HG03342 (cell line): ENCODE measurements around the gene MINPP1.
"Not testable (repeated sequence)": the region's sequence is repeated elsewhere in the genome, so short reads cannot be mapped to it uniquely, and the experiment has no call there.

Experiments used
- ATAC-seq: cut with Tn5 transposase; IDR thresholded peaks from one replicate; pipeline ENCODE4 v1.9.1; 2021; ENCODE audit warnings: mild to moderate bottlenecking, moderate library complexity; ENCODE audit not compliant: unreplicated experiment

The MINPP1 gene

GRCh38 chr10:87562750-87563149, 58.1 kb downstream of the MINPP1 start:
- no peak for ATAC-seq

DNA sequence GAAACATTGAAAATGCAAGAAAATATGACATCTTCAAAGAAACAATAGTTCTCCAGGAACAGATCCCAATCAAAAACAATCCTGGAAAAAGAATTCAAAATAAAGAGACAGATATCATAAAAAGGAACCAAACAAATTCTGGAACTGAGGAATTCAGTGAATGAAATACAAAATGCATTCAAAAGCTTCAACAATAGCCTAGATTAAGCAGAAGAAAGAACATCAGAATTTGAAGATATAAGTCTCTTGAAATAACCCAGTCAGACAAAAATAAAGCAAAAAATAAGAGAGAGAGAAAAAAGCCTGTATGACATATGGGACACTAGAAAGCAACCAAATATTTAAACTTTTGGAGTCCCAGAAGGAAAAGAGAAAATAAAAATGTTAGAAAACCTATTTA, 60.3 kb downstream of the MINPP1 start:
- no peak for ATAC-seq

- no peak for ATAC-seq
Measured at GRCh38 chr10:87575851-87576250, 71.2 kb downstream of the MINPP1 start.

DNA sequence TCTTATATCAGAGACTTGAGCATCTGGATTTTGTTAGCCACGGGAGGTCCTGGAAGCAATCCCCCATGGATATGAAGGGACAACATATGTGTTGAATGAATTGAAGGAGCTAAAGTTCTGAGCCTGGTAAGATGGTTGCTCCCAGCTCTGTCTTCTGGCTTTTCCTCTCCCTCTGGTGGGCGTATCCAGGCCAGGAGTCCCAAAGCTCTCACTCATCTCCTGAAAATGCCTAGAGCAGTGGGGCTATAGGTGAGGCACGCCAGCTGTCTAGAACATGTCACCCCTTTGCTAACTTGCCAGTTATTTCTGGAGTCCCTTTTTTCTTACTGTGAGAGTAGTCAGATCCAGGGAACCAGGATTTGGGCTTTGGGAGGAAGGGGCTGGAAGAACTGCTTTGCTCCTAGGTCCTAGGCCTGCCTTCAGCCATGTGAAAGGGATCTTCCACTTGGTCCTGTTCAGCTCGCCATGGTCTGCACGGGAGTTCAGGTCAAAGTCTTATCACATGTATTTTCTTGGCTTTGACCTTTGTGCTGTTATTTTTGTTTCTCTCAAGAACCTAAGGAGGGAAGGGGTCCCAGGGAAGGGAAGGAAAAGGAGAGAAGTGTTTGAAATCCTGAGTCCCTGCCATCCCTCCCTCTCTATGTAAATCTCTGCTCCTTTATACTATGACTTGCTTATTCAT, 73.6 kb downstream of the MINPP1 start:
- ATAC-seq, result no peak

DNA sequence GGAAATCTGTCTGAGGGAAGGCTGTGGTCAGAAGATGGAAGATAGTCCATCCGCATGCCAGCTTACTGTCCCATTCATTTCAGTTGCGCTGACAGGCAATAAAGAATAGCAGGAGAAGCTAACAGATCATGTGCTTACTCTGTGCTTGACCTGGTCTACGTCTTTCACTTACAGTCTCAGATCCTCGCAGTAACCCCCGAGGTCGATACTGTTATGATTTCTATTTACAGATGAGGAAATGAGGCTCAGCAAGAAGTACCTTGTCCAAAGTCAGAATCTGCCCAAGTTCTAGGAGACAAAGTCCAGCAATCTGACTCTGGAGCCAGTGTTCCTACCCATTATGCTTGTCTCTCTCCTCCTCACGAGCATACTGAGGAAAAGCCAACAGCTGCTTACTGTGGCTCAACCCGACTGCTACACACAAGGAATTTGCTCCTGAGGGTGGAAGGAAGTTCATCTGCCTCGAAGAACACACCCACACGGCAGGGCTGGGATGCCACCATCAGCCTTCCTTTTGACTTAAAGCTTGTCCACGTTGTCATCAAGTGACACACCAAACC, 74.2 kb downstream of the MINPP1 start:
- no peak for ATAC-seq

GRCh38 chr10:87579563-87579962, 74.9 kb downstream of the MINPP1 start:
- ATAC-seq, result no peak

DNA sequence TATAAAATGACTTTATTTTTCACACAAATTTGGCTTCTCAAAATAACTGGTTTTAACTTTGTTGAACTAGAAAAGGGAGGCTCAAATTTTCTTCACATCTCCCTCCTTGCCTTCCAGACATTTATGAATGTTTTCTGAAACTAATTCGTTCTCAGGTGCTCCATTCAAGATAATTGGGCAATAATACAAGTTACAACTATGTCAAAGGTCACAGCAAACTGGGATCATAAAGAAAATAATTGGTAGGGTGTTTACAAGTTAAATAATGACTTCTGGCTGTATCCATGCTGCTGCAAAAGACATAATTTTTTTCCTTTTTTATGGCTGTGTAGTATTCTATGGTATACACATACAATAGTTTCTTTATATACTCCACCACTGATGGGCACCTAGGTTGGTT, 75.3 kb downstream of the MINPP1 start:
- no peak for ATAC-seq

DNA sequence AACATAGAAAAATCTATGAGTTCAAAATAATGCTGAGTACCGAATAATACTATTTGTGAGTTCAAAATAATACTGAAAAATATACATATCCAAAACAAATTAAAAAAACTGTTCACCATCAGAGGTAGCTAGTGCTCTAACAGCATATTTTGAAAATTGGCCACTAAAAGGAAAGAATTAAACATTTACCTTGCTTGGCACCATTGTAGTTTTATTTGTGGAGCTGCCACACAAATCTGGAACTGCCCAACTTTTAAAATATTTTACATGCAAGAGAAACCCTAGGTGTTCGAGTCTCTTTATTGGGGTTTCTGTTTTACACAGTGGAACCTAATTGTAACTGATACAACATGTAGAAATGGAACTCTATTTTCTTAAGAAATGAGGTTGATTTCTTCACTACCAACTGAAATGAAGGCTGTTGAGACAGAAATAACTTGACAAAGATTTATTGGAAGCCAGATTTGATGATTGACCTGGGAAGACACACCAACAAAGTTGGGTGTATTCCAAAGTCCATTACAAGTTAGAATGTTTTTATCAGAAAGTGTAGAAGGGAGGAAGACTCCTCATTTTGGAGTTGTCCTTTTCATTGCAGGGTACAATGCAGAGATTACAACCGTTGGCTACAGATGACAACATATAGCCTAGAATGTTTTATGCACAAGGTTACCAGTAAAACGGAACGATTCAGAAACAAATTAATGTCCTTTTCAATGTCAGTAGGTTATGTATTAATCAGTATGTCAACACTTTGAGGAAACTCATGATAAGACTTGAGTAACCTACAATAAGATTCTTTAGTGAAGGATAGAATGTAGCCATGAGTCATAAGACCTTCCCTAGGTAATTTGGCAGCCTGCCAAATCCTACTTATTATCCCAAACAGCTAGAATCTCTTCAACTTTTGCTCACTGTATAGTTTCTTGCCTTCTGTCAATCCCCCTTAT, 81.1 kb downstream of the MINPP1 start:
- no peak for ATAC-seq

GRCh38 chr10:87589645-87590051, 85.0 kb downstream of the MINPP1 start:
- no peak for ATAC-seq

DNA sequence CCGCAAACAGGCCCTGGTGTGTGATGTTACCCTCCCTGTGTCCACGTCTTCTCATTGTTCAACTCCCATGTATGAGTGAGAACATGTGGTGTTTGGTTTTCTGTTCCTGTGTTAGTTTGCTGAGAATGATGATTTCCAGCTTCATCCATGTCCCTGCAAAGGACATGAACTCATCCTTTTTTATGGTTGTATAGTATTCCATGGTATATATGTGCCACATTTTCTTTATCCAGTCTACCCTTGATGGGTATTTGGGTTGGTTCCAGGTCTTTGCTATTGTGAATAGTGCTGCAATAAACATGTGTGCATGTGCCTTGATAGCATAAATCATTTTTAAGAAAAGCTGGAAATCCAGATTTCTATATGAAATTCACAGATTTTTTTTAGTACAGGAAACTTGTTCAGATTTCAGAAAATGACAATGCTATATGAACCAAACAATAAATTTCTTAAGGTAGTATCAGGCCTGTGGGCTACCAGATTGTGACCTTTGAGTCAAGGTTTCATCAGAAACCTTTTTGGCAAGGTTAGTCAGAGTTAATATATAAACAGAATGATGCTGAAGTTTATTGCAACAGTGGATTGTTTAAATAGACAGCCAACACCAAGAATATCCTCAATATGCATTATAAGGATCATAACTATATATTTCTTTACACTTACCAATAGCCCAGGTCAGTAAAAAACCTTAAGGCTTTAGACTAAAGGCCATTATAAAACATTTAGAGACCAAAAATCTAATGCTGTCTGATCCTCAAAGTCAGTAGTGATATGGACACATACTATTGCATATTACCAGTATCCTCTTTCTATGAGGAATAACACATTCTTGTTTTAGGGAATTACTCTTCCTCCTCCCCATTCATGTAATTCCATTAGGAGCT, 86.3 kb downstream of the MINPP1 start:
- ATAC-seq, result no peak

DNA sequence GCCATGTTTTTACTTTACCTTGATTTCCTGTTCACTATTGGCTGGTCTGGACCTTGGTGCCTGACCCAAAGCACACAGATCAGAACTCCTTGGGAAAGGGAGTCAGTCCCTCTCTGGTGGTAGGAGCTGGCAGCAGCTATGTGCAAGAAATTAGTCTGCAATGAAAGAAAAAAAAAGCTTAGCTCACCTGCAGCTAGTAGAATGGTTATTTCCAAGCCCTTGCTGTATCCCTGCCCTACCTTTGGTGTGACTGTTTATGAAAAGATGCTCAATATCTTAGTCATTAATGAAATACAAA, 86.8 kb downstream of the MINPP1 start:
- no peak for ATAC-seq

DNA sequence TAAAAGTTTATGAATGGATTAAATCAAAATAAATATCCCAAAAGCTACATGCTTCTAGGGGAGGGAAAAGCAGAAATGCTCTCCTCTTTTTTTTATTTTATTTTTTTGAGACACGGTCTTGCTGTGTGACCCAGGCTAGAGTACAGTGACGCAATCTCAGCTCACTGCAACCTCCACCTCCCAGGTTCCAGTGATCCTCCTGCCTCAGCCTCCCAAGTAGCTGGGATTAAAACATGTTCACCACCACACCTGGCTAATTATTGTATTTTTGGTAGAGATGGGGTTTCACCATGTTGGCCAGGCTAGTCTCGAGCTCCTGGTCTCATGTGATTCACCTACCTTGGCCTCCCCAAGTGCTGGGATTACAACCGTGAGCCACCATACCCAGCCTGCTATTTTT, 88.2 kb downstream of the MINPP1 start:
- not testable (repeated sequence) for ATAC-seq

DNA sequence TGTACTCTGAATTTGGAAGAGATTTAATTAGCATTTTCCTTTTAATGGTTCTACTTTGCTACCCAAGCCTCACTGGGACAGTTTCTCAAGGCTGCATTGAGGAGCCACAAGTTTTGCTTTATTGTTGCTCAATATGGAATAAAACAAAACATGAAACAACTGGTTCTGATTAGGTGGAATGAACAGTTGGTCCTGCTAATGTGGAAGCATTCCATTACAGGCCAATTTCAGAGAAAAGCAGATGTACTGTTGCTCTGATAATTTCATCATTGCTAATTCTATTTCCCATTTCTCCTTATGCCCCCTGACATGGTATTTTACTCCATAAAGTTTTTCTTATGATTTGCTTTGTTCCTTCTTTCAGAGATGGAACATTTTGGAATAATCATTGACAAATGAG, 89.0 kb downstream of the MINPP1 start:
- no peak for ATAC-seq

DNA sequence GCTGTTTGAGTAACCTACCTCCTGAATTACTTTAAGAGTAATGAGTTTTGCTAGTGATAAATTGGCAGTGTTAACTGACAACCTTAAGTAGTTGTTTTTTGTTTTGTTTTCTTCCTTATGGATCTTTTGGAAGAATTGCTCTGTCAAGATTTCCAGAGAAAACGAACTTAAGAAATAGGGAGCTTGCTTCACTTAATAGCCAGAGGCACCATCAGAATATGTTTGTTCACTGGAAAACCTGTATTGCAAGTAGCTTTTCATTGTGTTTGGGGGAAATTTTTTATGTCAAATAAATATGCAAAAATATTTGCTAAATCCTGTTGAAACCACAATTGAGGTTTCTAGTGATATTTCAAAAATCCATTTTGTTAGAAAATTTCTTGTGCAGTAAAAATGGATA, 89.5 kb downstream of the MINPP1 start:
- ATAC-seq, result no peak

- no peak for ATAC-seq
Measured at GRCh38 chr10:87594864-87595263, 90.2 kb downstream of the MINPP1 start.

DNA sequence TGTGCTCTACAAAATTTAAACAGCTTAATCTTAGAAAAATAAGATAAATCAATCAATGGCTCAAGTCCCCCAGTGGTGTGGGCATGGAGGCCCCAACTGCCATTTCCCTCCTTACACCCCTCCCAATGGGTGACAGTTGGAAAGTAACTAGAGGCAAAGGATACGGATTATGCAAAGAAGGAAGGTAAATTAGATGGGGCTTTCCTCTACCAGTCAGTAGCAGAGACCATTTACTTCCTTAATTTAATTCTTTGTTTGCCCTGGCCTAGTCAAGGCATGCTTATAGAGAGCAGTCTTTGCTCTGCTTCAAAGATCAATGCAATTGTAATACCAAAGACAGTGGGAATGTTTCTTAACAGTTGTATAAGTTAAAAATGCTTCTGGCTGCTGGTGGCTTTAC, 91.7 kb downstream of the MINPP1 start:
- no peak for ATAC-seq

DNA sequence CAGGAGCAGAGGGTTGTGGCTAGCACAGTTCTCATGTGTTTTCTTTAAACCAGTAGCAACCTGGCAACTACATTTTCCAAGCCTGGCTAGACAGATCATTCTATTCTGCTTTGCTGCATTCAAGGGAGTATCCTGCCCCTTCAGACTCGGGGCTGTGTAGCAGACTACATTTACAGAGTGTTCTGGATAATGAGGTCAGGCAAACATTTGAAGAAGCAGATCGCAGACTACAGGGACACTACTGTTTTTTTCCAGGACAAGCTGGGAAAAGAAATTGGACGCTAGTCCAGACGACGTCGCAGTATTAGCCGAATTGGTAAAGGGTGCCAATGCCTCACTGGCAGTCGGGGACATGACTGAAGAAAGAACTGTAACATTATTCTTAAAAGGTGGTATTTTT, 94.0 kb downstream of the MINPP1 start:
- no peak for ATAC-seq

- ATAC-seq, result no peak
Measured at GRCh38 chr10:87600581-87600980, 95.9 kb downstream of the MINPP1 start.
